Astrocyte of the cerebellum (primary cell): ENCODE results near the gene LIMS1.

Source experiments
- DNase-seq: peaks from one replicate; pipeline ENCODE4 v3.0.0-alpha.2; 2011; ENCODE audit warnings: low read depth
- H3K4me3 ChIP-seq: 2 replicates; pipeline ENCODE4 v1.5.1; 2011; ENCODE audit warnings: mild to moderate bottlenecking, low read depth, low read length, moderate library complexity
- CTCF ChIP-seq: IDR thresholded peaks from 2 replicates; pipeline ENCODE4 v1.5.1; 2012; ENCODE audit warnings: low read length, low read depth, moderate library complexity, mild to moderate bottlenecking; ENCODE audit errors: missing control alignments
- in situ Hi-C: cut with HindIII; loops from 2 replicates; pipeline ENCODE4 v1.10.0; 2017; ENCODE audit warnings: low sequenced_read_pairs

LIMS1 gene

DNA sequence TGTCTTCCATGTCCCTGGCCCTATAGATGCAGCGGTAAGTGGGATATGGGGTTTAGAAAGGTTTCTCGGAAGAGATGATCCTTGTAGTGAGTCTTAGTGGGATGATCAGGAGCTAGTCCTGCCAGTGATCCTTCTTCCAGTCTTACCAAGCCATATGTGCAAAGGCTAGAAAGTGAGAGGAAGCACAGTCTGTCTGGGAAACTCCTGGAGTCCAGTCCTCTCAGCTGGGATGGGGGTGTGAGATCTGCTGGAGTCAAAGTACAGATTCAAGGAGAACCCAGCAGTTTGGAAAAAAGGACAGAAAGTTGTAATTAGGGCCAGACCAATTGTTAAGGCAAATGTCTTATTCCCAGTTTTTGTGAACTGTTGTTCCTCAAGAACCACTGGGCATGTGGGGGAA, 83.3 kb downstream of the LIMS1 start:
- in situ Hi-C loops = no loop called here
- no peak for DNase-seq
- TF ChIP-seq CTCF = no peak
- H3K4me3 ChIP-seq = no peak overlapping the region

DNA sequence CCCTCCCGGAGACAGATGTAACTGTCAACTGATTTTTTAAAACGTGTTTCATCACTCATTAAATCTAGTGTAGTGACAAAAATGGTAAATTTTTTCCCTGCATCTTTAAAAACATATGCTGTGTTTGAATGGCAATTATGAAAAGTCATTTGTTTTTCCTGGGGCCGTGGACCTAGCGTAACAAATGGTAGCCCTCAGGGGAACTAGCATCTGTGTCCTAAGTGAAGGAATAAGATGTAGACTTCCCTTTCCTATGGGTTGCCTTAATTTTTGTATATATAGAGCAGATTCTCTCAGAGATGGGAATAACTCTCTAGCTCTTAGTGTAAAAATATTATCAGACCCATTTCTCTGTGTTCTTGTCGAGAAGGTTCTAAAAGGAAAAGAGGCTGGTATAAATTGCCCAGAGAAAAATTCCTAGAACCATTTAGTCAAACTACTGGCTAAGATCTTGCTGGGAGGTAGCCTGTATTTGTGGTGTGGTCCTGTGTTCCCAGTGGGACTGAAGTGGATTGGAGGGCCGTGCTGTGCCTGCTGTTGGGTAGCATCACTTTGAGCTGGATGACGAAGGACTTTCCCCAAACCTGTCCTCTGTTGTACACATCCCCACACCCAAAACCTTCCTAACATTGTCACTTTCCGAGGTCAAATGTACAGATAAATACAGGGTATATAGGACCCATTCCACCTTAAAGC, 85.8 kb downstream of the LIMS1 start:
- no peak overlapping the region for H3K4me3 ChIP-seq
- TF ChIP-seq CTCF = no peak

DNA sequence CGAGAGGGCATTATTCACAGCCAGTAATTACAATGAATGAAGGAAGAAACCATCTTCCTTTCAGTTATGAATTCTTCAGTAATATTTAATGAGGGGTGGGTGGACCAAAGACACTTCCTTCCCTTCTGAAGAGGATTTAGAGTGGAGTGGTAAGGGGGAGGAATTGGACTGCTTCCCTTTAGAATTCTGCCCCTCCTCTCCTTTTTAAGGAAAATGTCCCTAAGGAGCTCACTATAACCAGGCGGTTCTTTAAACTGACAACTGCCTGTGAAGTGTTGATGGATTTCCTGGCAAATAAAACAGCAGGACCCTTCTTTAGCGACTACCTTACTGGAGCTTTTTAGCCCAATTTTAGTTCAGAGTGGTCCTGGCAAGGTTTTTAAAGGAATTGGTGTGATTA, 86.4 kb downstream of the LIMS1 start:
- TF ChIP-seq CTCF = no peak
- H3K4me3 ChIP-seq = no peak overlapping the region
- no peak for DNase-seq
- in situ Hi-C loops = no loop called here

More for the DNA sequence above, 85.8 kb downstream of the LIMS1 start:
- in situ Hi-C loops = no loop called here
- no peak for DNase-seq

DNA sequence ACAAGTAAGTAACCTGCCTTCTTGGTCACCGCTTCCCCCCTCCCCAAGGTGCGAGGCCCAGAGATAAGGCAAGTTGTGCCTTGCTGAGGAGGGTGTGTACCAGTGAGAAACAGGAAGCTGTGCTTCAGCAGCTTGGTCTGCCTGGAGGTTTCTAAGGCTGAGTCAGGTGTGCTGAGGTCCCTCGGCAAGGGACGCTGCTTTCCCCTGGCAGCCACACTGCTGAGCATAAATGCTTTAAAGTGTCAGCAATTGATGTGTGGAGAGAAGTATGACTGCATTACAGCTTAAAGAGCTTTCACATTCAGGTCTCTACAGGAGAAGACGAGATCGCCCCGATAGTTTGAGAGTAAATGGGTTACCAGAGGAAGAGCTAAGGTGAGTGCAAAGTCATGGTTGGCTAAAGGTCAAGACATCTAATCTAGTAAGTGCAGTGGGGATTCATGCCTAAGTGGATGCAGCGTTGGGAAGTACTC, 86.9 kb downstream of the LIMS1 start:
- TF ChIP-seq CTCF = no peak
- H3K4me3 ChIP-seq = no peak overlapping the region
- in situ Hi-C loops = no loop called here

GRCh38 chr2:108621687-108622681, 87.7 kb downstream of the LIMS1 start:
- DNase-seq = no peak
- no peak overlapping the region for H3K4me3 ChIP-seq
- in situ Hi-C loops = no loop called here
- TF ChIP-seq CTCF = no peak

More for the DNA sequence above, 86.9 kb downstream of the LIMS1 start:
- DNase-seq = no peak

DNA sequence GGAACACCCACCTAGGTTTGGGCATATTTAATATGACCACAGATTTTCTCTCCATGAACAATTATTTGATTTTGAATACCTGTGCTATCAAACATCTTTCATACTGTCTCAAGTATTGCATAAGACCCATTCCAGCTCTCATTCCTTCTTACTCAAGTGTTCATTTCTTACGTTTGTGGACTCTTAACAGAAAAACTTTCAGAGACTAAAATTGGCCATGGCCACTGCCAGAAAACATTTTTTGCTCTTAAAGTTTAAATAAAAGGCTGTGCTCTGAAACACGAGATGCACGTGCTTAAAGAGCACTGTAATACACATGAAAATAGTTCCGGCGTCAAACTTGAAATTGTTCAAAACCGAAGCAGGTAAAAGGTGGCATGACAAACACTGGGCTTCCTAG, 89.3 kb downstream of the LIMS1 start:
- H3K4me3 ChIP-seq = no peak overlapping the region
- TF ChIP-seq CTCF = no peak
- in situ Hi-C loops = no loop called here
- DNase-seq = no peak
